Esophagus squamous epithelium (tissue), 4 donors: Measurements from ENCODE around the gene FRMD4A.

Experiments used
- POLR2A ChIP-seq, 4 donors: fragments of 450-650 bp; IDR thresholded peaks; one replicate each; pipeline ENCODE4 v1.6.1; 2017; ENCODE audit warnings: antibody characterized with exemption in 4 of 4, mild to moderate bottlenecking in 4 of 4, moderate library complexity in 3 of 4
- TF ChIP-seq, protein P1 (sequence below), 6 experiments: fragments of 450-650 bp in 4 of 6; fragments of 200-600 bp in 2 of 6; sonication (generic) in 2 of 6; IDR thresholded peaks; one replicate each; pipeline ENCODE4 v1.5.1; 2016 to 2019; ENCODE audit warnings: antibody characterized with exemption in 6 of 6, mild to moderate bottlenecking in 4 of 6, moderate library complexity in 4 of 6

- TF ChIP-seq, protein P1, sequence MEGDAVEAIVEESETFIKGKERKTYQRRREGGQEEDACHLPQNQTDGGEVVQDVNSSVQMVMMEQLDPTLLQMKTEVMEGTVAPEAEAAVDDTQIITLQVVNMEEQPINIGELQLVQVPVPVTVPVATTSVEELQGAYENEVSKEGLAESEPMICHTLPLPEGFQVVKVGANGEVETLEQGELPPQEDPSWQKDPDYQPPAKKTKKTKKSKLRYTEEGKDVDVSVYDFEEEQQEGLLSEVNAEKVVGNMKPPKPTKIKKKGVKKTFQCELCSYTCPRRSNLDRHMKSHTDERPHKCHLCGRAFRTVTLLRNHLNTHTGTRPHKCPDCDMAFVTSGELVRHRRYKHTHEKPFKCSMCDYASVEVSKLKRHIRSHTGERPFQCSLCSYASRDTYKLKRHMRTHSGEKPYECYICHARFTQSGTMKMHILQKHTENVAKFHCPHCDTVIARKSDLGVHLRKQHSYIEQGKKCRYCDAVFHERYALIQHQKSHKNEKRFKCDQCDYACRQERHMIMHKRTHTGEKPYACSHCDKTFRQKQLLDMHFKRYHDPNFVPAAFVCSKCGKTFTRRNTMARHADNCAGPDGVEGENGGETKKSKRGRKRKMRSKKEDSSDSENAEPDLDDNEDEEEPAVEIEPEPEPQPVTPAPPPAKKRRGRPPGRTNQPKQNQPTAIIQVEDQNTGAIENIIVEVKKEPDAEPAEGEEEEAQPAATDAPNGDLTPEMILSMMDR (IDR thresholded peaks at IDR 0.05), result no peak
- TF ChIP-seq POLR2A (IDR thresholded peaks at IDR 0.05), result no peak
Measured at GRCh38 chr10:14196113-14196512, 134.6 kb downstream of the FRMD4A start.
